HFF-Myc (cell line): ENCODE results near the gene DDX60.
"Not testable (repeated sequence)": the region's sequence is repeated elsewhere in the genome, so short reads cannot be mapped to it uniquely, and the experiment has no call there.

Experiments used
- DNase-seq: peaks from one replicate; pipeline ENCODE4 v3.0.0-alpha.2; 2011; ENCODE audit warnings: low read depth; ENCODE audit errors: extremely low read depth
- H3K4me3 ChIP-seq: replicated peaks from 2 replicates; pipeline ENCODE4 v1.5.1; 2011; ENCODE audit warnings: low read depth, mild to moderate bottlenecking, control low read depth, low read length
- CTCF ChIP-seq: IDR thresholded peaks from 2 replicates; pipeline ENCODE4 v1.5.1; 2012; ENCODE audit warnings: mild to moderate bottlenecking, low read depth, low read length, control low read depth; ENCODE audit errors: missing control alignments

The DDX60 gene

GRCh38 chr4:168353746-168354145, 35.2 kb upstream of the DDX60 start:
- no peak for DNase-seq
- TF ChIP-seq CTCF: no peak
- H3K4me3 ChIP-seq: no peak overlapping the region

GRCh38 chr4:168337550-168337940, 19.0 kb upstream of the DDX60 start:
- no peak overlapping the region for H3K4me3 ChIP-seq
- no peak for TF ChIP-seq CTCF
- DNase-seq: no peak

- TF ChIP-seq CTCF: no peak
- DNase-seq: no peak
- H3K4me3 ChIP-seq: no peak overlapping the region
Measured at GRCh38 chr4:168336837-168337549, 18.4 kb upstream of the DDX60 start.

GRCh38 chr4:168335621-168336020, 17.1 kb upstream of the DDX60 start:
- no peak for TF ChIP-seq CTCF
- no peak for DNase-seq
- no peak overlapping the region for H3K4me3 ChIP-seq

GRCh38 chr4:168334053-168334452, 15.5 kb upstream of the DDX60 start:
- no peak for TF ChIP-seq CTCF
- DNase-seq: no peak
- H3K4me3 ChIP-seq: no peak overlapping the region

- DNase-seq, H3K4me3 ChIP-seq: not testable (repeated sequence)
Measured at GRCh38 chr4:168330575-168330974, 12.0 kb upstream of the DDX60 start.

GRCh38 chr4:168325591-168325990, 7.0 kb upstream of the DDX60 start:
- DNase-seq: no peak
- TF ChIP-seq CTCF: no peak
- H3K4me3 ChIP-seq: no peak overlapping the region
